LNCAP (cell line): Measurements from ENCODE around the gene DYRK1A.

ENCODE experiments used
- CTCF ChIP-seq: fragments of 450-650 bp; IDR thresholded peaks from 2 replicates; pipeline ENCODE4 v1.5.1; 2017; ENCODE audit warnings: mild to moderate bottlenecking

DYRK1A gene

DNA sequence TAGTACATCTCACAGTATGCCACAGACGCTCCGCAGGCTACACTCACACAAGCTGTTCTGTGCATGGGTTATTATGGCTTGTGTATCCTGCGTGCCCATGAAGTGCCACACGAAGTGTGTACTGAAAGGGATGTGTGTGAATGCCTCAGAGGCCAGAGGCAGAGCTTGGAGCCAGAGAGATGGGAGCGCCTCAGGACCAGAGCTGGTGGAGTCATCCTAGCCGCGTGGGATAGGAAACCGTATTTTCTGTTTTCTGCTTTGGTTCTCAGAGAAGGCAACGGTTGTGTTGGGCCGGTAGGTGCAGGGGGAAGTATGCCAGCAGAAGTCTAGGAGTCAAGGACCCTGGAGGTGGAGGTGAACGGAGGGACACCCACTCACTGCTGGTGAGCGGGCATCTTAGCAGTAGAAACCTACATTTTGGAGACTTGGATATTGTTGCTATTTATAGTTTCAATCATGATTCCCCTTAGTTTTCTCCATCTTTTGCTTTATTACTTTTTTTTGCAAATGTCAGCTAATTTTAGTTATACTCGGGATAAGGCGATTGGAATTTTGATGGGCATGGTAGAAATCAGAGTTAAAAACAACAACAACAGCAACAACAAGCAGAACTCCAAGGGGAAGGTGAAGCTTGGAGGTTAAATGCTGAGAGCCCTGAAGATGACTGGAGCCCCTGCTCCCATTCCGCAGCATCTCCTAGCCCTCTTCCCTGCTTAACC, 188.2 kb downstream of the DYRK1A start:
- no peak for TF ChIP-seq CTCF

- no peak for TF ChIP-seq CTCF
Measured at GRCh38 chr21:37555672-37556261, 189.2 kb downstream of the DYRK1A start.

DNA sequence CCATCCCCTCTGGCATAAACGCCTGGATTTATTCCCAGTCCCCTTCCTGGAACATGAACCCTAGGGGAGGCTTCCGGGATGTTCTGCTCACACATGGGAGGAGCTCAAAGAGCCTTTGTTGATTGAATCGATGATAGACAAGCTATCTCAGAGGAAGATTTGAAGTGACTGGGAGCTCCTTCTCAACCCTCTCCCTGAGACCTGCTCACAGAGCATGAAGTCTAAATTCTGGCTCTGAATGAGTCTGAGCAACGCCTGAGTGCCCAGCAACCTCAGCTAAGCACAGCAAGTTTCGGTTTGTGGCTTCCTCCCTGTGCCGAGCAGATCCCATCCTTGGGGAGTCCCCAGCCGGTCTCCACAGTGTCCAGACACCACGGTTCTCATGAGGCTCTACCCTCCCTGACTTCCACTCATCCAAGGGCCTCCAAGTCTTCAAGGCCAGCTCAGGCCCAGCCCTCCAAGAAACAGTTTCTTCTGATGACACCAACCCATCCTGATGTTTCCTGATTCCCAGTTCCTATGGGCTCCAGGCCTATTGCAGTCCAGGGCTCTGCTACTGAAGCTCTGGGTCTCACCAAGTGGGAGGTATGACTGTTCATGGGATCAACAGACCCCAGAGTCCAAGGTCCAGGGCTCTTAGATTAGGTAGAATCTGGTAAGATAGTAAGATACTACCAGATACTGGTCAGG, 190.8 kb downstream of the DYRK1A start:
- no peak for TF ChIP-seq CTCF

- TF ChIP-seq CTCF, result no peak
Measured at GRCh38 chr21:37558676-37559211, 192.2 kb downstream of the DYRK1A start.

DNA sequence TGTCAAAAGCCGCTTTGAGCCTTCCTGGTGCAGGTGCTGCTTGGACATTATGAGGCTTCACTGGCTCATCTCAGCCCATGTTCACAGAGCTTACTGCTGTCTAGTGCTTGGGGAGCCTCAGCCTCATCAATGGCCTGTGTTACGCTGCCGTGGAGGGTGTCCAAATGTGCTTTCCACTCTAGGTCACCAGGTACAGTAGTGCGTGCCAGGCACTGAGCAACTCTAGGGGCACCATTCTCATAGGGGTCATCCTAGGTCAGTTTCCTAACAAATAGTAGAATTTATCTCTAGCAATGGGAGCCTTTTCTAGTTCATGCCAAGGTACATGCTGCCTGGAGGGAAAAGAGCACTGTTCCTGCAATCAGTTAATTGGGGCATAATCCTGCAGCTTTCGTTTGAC, 193.8 kb downstream of the DYRK1A start:
- TF ChIP-seq CTCF, result no peak

GRCh38 chr21:37561506-37561905, 194.9 kb downstream of the DYRK1A start:
- no peak for TF ChIP-seq CTCF

DNA sequence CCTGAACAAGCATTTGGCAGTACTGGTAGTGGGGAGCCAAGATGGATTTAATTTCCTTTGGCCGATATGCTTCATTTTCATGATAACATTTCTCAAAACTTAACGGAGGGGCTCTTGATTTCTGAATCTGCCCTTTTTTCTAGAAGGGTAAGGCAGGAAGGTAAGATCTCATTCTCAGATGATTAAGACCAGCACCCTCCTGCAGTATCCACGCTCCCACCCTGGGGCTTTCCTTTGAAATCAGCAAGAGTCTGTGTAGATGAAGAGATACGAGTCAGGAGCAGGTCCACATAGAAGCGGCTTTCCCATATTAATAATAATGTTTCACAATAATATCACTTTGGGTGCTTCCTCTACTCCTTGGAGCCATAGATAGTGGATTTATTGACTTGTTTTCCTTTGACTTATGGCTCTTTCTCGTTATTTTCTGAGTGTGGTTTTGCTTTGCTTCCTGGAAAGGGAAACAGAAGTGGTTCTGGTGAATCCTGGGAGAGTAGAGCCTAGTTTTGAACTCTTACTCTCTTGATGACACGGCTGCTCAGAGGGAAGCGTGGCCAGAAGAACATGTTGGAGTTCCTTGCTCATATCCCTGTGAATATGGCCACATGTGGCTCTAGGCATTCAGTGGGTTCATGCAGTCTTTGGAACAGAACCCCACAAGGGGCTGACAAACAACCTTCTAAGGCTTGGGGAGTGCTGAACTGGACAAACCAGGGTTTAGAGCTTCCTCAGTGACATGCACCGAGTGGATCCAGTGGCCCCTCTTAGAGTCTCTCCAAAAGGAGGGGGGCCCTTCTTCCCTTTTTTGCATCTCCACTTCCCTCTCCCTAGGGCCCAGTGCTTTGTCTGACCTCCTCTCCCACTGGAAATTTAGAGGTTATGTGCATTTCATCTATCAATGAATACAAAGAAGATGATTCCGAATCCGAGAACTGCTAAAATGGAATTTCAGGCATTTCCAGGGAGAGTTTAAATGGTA, 195.7 kb downstream of the DYRK1A start:
- no peak for TF ChIP-seq CTCF
